ENCODE results near the gene ASB5. TPM values are rescaled to one million over a fixed set of nuclear protein-coding genes. Genes with fewer than 3 reads are reported as not detected.

ASB5 gene, protein sequence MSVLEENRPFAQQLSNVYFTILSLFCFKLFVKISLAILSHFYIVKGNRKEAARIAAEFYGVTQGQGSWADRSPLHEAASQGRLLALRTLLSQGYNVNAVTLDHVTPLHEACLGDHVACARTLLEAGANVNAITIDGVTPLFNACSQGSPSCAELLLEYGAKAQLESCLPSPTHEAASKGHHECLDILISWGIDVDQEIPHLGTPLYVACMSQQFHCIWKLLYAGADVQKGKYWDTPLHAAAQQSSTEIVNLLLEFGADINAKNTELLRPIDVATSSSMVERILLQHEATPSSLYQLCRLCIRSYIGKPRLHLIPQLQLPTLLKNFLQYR
- total RNA-seq (not detected), polyA plus RNA-seq (under 1 TPM in 2 of 3 donors, not detected in 1; 0.06 to 0.50 TPM)
- long read RNA-seq, donor 1, result 0 reads
- long read RNA-seq, donor 2, result 0 reads

DNA sequence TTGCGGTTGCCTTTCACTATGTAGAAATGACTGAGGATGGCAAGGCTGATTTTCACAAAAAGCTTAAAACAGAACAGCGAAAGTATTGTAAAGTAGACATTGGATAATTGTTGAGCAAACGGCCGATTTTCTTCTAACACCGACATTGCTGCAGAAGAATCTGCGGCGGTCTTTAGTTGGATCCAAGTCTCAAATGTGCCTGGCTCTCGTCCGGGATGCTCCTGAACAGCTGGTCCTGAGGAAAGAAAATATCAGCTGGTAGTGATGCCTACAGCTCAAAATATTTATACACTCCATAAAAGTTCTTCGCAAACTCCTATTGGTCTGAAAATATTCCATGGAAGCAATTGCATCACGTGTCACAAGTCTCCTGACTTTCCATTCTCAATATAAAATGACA is at the start of gene ASB5:
Gene ASB5 (minus strand): TSS at position 260 of the 400 bp plus-strand sequence. CDS start 114 bp downstream, at position 146.
- Histone ChIP-seq H3K36me3 (no peaks in the 10 kb centered on the region), H3K4me3 (no peak within 1 kb of the TSS), H3K4me1 (no peaks in the 10 kb centered on the region), H3K27me3 (replicated peaks in 1 of 7) (no peaks in the 10 kb centered on the region), H3K27ac (no peak within 1 kb of the TSS), H3K9me3 (no peaks in the 10 kb centered on the region)
- WGBS, 5 donors, result 92 to 96% (median 95%) methylated on average over 11 of the region's 11 CpGs
- intact Hi-C loops (cut with DNase I; ENCODE audit: low total_unique reads), result no loop called here
- TF ChIP-seq POLR2AphosphoS5 (IDR thresholded peaks at IDR 0.05) (no peak), POLR2A (IDR thresholded peaks at IDR 0.05) (no peak)
- TF ChIP-seq, protein P1, sequence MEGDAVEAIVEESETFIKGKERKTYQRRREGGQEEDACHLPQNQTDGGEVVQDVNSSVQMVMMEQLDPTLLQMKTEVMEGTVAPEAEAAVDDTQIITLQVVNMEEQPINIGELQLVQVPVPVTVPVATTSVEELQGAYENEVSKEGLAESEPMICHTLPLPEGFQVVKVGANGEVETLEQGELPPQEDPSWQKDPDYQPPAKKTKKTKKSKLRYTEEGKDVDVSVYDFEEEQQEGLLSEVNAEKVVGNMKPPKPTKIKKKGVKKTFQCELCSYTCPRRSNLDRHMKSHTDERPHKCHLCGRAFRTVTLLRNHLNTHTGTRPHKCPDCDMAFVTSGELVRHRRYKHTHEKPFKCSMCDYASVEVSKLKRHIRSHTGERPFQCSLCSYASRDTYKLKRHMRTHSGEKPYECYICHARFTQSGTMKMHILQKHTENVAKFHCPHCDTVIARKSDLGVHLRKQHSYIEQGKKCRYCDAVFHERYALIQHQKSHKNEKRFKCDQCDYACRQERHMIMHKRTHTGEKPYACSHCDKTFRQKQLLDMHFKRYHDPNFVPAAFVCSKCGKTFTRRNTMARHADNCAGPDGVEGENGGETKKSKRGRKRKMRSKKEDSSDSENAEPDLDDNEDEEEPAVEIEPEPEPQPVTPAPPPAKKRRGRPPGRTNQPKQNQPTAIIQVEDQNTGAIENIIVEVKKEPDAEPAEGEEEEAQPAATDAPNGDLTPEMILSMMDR (IDR thresholded peaks at IDR 0.05 in 8 of 11, conservative IDR thresholded peaks at IDR 0.05 in 3 of 11), result no peak
- DNase-seq, result no peak

DNA sequence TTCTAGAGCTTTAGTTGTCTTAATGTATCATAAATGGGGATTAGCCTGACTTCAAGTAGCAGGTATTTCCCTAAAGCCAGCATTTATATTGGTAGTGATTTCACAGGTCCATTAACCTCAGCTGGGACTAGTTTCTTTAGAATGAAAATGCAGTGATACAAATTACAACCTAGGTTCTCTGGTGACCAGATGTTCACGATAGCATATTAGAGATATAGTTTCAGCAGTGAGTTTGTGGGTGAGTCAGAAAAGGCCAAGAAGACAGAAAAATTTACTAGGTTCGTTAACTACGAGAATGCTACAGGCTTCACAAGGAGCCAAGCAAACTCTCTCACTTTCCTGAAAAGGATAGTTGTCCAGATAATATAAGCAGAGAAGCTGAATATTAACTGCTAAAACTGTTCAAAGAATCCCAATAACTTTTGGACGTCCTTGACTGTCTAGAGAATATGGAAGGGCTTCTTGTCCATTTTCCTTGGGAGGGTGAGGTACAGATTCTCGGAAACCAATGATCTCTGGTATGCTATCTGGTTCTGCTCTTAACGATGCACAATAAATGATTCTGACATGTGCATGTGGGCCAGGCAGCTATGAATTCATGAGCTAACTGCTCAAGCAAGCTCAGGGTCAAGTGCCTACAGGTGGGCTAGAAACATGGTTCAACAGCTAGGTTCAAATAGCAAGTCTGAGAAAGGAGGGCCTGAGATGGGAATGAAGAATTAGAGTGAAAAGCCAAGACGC is 44.7 kb upstream of the ASB5 start:
- Histone ChIP-seq H3K27ac (no peak overlapping the region), H3K9me3 (no peaks in the 10 kb centered on the region), H3K27me3 (replicated peaks in 1 of 7) (no peaks in the 10 kb centered on the region), H3K4me3 (no peak overlapping the region), H3K36me3 (no peaks in the 10 kb centered on the region), H3K4me1 (peaks cover 0 to 17% (median 4%) of the 10 kb centered on the region in 6 donors)
- 85 to 95% (median 91%) methylated on average over 7 of the region's 7 CpGs for WGBS, 5 donors
- intact Hi-C loops (cut with DNase I; ENCODE audit: low total_unique reads), result loop anchor here (10.0 kb wide), 1 partner anchor 119 kb away; the partner anchor contains the start of gene SPATA4
- DNase-seq, result no peak
- TF ChIP-seq, protein P1 (IDR thresholded peaks at IDR 0.05 in 8 of 11, conservative IDR thresholded peaks at IDR 0.05 in 3 of 11), result no peak
- TF ChIP-seq POLR2AphosphoS5 (IDR thresholded peaks at IDR 0.05), result no peak
- TF ChIP-seq POLR2A (IDR thresholded peaks at IDR 0.05), result no peak

DNA sequence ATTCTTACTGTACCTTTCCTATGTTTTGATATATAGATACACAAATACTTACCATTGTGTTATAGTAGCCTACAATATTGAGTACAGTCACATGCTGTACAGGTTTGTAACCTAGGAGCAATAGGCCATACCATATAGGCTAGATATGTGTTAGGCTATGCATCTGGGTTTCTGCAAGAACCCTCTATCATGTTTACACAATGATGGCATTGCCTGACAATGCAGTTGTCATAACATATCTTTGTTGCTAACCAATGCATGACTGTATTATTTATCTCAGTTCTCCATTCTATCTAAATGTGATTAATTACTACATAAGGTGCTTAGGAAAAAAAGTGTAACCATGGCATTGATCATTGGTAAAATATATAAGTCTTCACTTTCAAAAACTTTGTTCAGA is 40.8 kb upstream of the ASB5 start:
- Histone ChIP-seq H3K4me3 (no peak overlapping the region), H3K36me3 (no peaks in the 10 kb centered on the region), H3K27ac (no peak overlapping the region), H3K4me1 (no peaks in the 10 kb centered on the region), H3K27me3 (replicated peaks in 1 of 7) (peaks cover 0 to 6% (median 0%) of the 10 kb centered on the region in 7 donors), H3K9me3 (no peaks in the 10 kb centered on the region)
- intact Hi-C loops (cut with DNase I; ENCODE audit: low total_unique reads), result loop anchor here (10.0 kb wide), 1 partner anchor 115 kb away; the partner anchor contains the start of gene SPATA4
- no peak for DNase-seq
- TF ChIP-seq, protein P1 (IDR thresholded peaks at IDR 0.05 in 8 of 11, conservative IDR thresholded peaks at IDR 0.05 in 3 of 11), result no peak
- no peak for TF ChIP-seq POLR2A (IDR thresholded peaks at IDR 0.05)
- TF ChIP-seq POLR2AphosphoS5 (IDR thresholded peaks at IDR 0.05), result no peak

DNA sequence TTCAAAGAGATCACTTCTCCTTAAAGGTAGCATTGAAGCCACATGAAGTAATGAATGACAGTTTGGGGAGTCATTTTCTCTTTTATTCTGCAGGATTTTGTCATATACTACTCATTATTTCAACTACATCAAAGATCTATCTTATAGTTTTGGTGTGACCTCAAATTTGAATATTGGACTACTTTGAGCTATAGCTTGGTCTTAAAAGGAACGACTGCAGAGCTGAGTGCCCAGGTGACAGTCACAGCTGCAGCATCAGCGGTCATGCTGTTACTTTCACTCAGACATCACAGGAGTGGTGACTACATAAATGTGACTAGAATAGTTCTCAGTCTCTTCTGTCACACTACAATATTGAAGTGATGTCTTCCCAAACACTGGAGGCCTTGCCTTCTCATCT is 40.0 kb upstream of the ASB5 start:
- WGBS, 5 donors, result 64 to 78% (median 69%) methylated on average over 2 of the region's 2 CpGs
- H3K4me1 ChIP-seq, result no peaks in the 10 kb centered on the region
- DNase-seq, result no peak
- no peaks in the 10 kb centered on the region for H3K36me3 ChIP-seq
- no peak overlapping the region for H3K4me3 ChIP-seq
- intact Hi-C loops (cut with DNase I; ENCODE audit: low total_unique reads), result no loop called here
- no peaks in the 10 kb centered on the region for H3K9me3 ChIP-seq
- TF ChIP-seq POLR2A (IDR thresholded peaks at IDR 0.05) (no peak), POLR2AphosphoS5 (IDR thresholded peaks at IDR 0.05) (no peak)
- TF ChIP-seq, protein P1 (IDR thresholded peaks at IDR 0.05 in 8 of 11, conservative IDR thresholded peaks at IDR 0.05 in 3 of 11), result no peak
- H3K27ac ChIP-seq, result no peak overlapping the region
- peaks cover 0 to 14% (median 0%) of the 10 kb centered on the region in 7 donors for H3K27me3 ChIP-seq (replicated peaks in 1 of 7)
